GM23338 (cell line): ENCODE results near the gene TMEM123. TPM values are rescaled to one million over a fixed set of nuclear protein-coding genes. Genes with fewer than 3 reads are reported as not detected.

Experiments
- ATAC-seq: fragments of 200-7000 bp; cut with Tn5 transposase; 3 replicates; pipeline ENCODE4 v1.9.1; 2020
- DNase-seq: peaks from one replicate; pipeline ENCODE4 v3.0.0-alpha.2; 2015; ENCODE audit warnings: low spot score
- H2AFZ ChIP-seq: fragments of 200-600 bp; sonication (generic); 2 replicates; pipeline ENCODE4 v1.8.0; 2016; ENCODE audit warnings: antibody characterized with exemption, mild to moderate bottlenecking, moderate library complexity
- H3F3A ChIP-seq: fragments of 200-600 bp; sonication (generic); replicated peaks from 2 replicates; pipeline ENCODE4 v1.8.0; 2017; ENCODE audit warnings: antibody characterized with exemption, mixed run types, low read depth
- H3K27ac ChIP-seq: fragments of 200-600 bp; sonication (generic); 2 replicates; pipeline ENCODE4 v1.6.1; 2016; ENCODE audit warnings: low read depth
- H3K27me3 ChIP-seq: fragments of 200-600 bp; sonication (generic); 2 replicates; pipeline ENCODE4 v1.8.0; 2016; ENCODE audit warnings: mild to moderate bottlenecking, mixed run types, moderate library complexity; ENCODE audit not compliant: insufficient read depth
- H3K36me3 ChIP-seq: fragments of 200-600 bp; sonication (generic); 2 replicates; pipeline ENCODE4 v1.8.0; 2016; ENCODE audit warnings: mild to moderate bottlenecking; ENCODE audit not compliant: insufficient read depth
- H3K4me1 ChIP-seq: fragments of 200-600 bp; sonication (generic); 2 replicates; pipeline ENCODE4 v1.8.0; 2016; ENCODE audit warnings: mild to moderate bottlenecking, moderate library complexity; ENCODE audit not compliant: insufficient read depth
- H3K4me2 ChIP-seq: fragments of 200-600 bp; sonication (generic); 2 replicates; pipeline ENCODE4 v1.7.1; 2017; ENCODE audit warnings: mixed run types
- H3K4me3 ChIP-seq: fragments of 200-600 bp; sonication (generic); 2 replicates; pipeline ENCODE4 v1.6.1; 2016; ENCODE audit warnings: mixed run types
- H3K79me2 ChIP-seq: fragments of 200-600 bp; sonication (generic); replicated peaks from 2 replicates; pipeline ENCODE4 v1.8.0; 2017; ENCODE audit warnings: mild to moderate bottlenecking; ENCODE audit not compliant: insufficient read depth
- H3K9me2 ChIP-seq: fragments of 200-600 bp; sonication (generic); 2 replicates; pipeline ENCODE4 v1.8.0; 2017; ENCODE audit not compliant: insufficient read depth
- H4K20me1 ChIP-seq: fragments of 200-600 bp; sonication (generic); replicated peaks from 2 replicates; pipeline ENCODE4 v1.8.0; 2017; ENCODE audit warnings: mild to moderate bottlenecking; ENCODE audit not compliant: insufficient read depth
- H3K27ac Mint-ChIP-seq: 2 replicates; pipeline ENCODE4 v1.8.0; 2020; ENCODE audit warnings: inconsistent platforms, mild to moderate bottlenecking, moderate library complexity, mixed read lengths
- H3K27me3 Mint-ChIP-seq: 3 replicates; pipeline ENCODE4 v1.8.0; 2022; ENCODE audit warnings: low read depth, mild to moderate bottlenecking, moderate library complexity, mixed read lengths, inconsistent platforms; ENCODE audit not compliant: insufficient read depth, poor library complexity
- H3K36me3 Mint-ChIP-seq: 3 replicates; pipeline ENCODE4 v1.8.0; 2021; ENCODE audit warnings: low read depth, mild to moderate bottlenecking, inconsistent platforms, moderate library complexity, mixed read lengths
- H3K4me1 Mint-ChIP-seq: 3 replicates; pipeline ENCODE4 v1.8.0; 2020; ENCODE audit warnings: mild to moderate bottlenecking, inconsistent platforms, mixed read lengths
- H3K4me3 Mint-ChIP-seq: 3 replicates; pipeline ENCODE4 v1.8.0; 2021; ENCODE audit warnings: moderate library complexity, mild to moderate bottlenecking, inconsistent platforms, mixed read lengths
- H3K9me3 Mint-ChIP-seq: 3 replicates; pipeline ENCODE4 v1.8.0; 2020; ENCODE audit warnings: moderate library complexity, mild to moderate bottlenecking, inconsistent platforms, mixed read lengths
- CREB1 ChIP-seq: fragments of 250-450 bp; sonication (Bioruptor Pico); IDR thresholded peaks from 2 replicates; pipeline ENCODE4 v1.5.0; 2020; ENCODE audit warnings: low read depth, mild to moderate bottlenecking, moderate library complexity
- EZH2 ChIP-seq: fragments of 200-600 bp; sonication (generic); IDR thresholded peaks from one replicate; pipeline ENCODE4 v1.8.0; 2017; ENCODE audit warnings: antibody characterized with exemption, mild to moderate bottlenecking, low read depth; ENCODE audit not compliant: unreplicated experiment
- EZH2phosphoT487 ChIP-seq: fragments of 200-600 bp; sonication (generic); IDR thresholded peaks from one replicate; pipeline ENCODE4 v1.8.1; 2018; ENCODE audit warnings: antibody characterized with exemption; ENCODE audit not compliant: unreplicated experiment
- JUNB ChIP-seq: IDR thresholded peaks from one replicate; pipeline ENCODE4 v1.6.1; 2016; ENCODE audit warnings: antibody characterized with exemption; ENCODE audit not compliant: unreplicated experiment
- NANOG ChIP-seq: IDR thresholded peaks from 2 replicates; pipeline ENCODE4 v1.6.1; 2016; ENCODE audit warnings: antibody characterized with exemption, borderline replicate concordance
- POLR2AphosphoS5 ChIP-seq: IDR thresholded peaks from 2 replicates; pipeline ENCODE4 v1.6.1; 2016; ENCODE audit warnings: antibody characterized with exemption, low read depth
- ZNF114 ChIP-seq: fragments of 250-450 bp; sonication (Bioruptor Pico); IDR thresholded peaks from 2 replicates; pipeline ENCODE4 v1.5.0; 2020; ENCODE audit warnings: mild to moderate bottlenecking, moderate library complexity
- ZNF331 ChIP-seq: fragments of 250-450 bp; sonication (Bioruptor Pico); IDR thresholded peaks from 2 replicates; pipeline ENCODE4 v1.5.0; 2020; ENCODE audit warnings: low read depth, mild to moderate bottlenecking, moderate library complexity
- polyA plus RNA-seq: library from polyadenylated mRNA; unstranded; fragments of >200 nt; fragmentation: Nextera tagmentation; extraction: Ambion mirVana; gene quantifications from 2 replicates; pipeline ENCODE4 v1.2.1, GENCODE V29; 2016
- total RNA-seq: library from RNA; depleted of rRNA; stranded (reverse); fragments of >200 nt; shearing (Covaris generic); gene quantifications from 2 replicates; pipeline ENCODE4 v1.2.3, GENCODE V29; 2014
- TF ChIP-seq, protein P1 (sequence below), 2 experiments: fragments of 200-600 bp in 1 of 2; sonication (generic) in 1 of 2; conservative IDR thresholded peaks; 2 replicates each; pipeline versions ENCODE4 v1.5.1 to v1.6.1; 2016 to 2017; ENCODE audit warnings: antibody characterized with exemption in 2 of 2, low read depth in 2 of 2, mild to moderate bottlenecking in 2 of 2, moderate library complexity in 1 of 2
- TF ChIP-seq, protein P2 (sequence below): fragments of 250-450 bp; sonication (Bioruptor Pico); IDR thresholded peaks from 2 replicates; pipeline ENCODE4 v1.5.0; 2020; ENCODE audit warnings: mild to moderate bottlenecking, moderate library complexity
- TF ChIP-seq, protein P3 (sequence below): IDR thresholded peaks from one replicate; pipeline ENCODE4 v1.6.1; 2018; ENCODE audit warnings: antibody characterized with exemption; ENCODE audit not compliant: unreplicated experiment

Gene TMEM123
- total and polyA plus RNA-seq, 2 experiments from 2014 or later: 44.1 to 61.0 TPM

DNA sequence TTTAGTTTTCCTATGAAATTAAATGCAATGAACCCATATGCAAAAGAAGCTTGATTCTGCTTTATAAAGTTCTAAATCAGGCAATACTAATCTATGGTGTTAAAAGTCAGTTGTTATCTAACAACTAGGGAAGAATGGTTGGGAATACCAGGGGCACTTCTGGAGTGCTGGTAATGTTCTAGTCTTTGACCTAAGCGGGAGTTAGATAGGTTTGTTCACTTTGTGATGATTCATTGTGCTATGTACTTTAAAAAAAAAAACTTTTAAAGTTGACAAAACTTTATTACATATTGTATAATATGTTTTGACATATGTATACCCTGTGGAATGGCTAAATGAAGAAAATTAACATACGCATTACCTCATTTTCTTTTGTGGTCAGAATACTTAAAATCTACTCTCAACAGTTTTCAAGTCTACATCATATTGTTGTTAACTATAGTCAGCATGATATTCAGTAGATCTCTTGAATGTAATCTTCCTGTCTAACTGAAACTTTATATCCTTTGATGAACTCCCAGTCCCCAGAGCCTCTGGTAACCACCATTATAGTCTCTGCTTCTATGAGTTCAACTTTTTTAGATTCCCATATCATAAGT is 66.3 kb downstream of the TMEM123 start:
- Histone ChIP-seq H3K36me3 (no peaks in the 10 kb centered on the region), H3K27ac (no peak overlapping the region), H3F3A (no peaks in the 10 kb centered on the region)

More for the DNA sequence above, 66.3 kb downstream of the TMEM123 start:
- no peak for ATAC-seq
- no peaks in the 10 kb centered on the region for H3K9me3 Mint-ChIP-seq
- H3K4me1 Mint-ChIP-seq: peaks cover 18% of the 10 kb centered on the region
- TF ChIP-seq, protein P1, sequence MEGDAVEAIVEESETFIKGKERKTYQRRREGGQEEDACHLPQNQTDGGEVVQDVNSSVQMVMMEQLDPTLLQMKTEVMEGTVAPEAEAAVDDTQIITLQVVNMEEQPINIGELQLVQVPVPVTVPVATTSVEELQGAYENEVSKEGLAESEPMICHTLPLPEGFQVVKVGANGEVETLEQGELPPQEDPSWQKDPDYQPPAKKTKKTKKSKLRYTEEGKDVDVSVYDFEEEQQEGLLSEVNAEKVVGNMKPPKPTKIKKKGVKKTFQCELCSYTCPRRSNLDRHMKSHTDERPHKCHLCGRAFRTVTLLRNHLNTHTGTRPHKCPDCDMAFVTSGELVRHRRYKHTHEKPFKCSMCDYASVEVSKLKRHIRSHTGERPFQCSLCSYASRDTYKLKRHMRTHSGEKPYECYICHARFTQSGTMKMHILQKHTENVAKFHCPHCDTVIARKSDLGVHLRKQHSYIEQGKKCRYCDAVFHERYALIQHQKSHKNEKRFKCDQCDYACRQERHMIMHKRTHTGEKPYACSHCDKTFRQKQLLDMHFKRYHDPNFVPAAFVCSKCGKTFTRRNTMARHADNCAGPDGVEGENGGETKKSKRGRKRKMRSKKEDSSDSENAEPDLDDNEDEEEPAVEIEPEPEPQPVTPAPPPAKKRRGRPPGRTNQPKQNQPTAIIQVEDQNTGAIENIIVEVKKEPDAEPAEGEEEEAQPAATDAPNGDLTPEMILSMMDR (conservative IDR thresholded peaks at IDR 0.05; ENCODE audit: low read depth in 2 of 2): no peak
- TF ChIP-seq JUNB: no peak
- TF ChIP-seq ZNF114 (CRISPR knock-in tag): no peak
- TF ChIP-seq CREB1 (CRISPR knock-in tag): no peak
- no peak for TF ChIP-seq POLR2AphosphoS5
- TF ChIP-seq, protein P2, sequence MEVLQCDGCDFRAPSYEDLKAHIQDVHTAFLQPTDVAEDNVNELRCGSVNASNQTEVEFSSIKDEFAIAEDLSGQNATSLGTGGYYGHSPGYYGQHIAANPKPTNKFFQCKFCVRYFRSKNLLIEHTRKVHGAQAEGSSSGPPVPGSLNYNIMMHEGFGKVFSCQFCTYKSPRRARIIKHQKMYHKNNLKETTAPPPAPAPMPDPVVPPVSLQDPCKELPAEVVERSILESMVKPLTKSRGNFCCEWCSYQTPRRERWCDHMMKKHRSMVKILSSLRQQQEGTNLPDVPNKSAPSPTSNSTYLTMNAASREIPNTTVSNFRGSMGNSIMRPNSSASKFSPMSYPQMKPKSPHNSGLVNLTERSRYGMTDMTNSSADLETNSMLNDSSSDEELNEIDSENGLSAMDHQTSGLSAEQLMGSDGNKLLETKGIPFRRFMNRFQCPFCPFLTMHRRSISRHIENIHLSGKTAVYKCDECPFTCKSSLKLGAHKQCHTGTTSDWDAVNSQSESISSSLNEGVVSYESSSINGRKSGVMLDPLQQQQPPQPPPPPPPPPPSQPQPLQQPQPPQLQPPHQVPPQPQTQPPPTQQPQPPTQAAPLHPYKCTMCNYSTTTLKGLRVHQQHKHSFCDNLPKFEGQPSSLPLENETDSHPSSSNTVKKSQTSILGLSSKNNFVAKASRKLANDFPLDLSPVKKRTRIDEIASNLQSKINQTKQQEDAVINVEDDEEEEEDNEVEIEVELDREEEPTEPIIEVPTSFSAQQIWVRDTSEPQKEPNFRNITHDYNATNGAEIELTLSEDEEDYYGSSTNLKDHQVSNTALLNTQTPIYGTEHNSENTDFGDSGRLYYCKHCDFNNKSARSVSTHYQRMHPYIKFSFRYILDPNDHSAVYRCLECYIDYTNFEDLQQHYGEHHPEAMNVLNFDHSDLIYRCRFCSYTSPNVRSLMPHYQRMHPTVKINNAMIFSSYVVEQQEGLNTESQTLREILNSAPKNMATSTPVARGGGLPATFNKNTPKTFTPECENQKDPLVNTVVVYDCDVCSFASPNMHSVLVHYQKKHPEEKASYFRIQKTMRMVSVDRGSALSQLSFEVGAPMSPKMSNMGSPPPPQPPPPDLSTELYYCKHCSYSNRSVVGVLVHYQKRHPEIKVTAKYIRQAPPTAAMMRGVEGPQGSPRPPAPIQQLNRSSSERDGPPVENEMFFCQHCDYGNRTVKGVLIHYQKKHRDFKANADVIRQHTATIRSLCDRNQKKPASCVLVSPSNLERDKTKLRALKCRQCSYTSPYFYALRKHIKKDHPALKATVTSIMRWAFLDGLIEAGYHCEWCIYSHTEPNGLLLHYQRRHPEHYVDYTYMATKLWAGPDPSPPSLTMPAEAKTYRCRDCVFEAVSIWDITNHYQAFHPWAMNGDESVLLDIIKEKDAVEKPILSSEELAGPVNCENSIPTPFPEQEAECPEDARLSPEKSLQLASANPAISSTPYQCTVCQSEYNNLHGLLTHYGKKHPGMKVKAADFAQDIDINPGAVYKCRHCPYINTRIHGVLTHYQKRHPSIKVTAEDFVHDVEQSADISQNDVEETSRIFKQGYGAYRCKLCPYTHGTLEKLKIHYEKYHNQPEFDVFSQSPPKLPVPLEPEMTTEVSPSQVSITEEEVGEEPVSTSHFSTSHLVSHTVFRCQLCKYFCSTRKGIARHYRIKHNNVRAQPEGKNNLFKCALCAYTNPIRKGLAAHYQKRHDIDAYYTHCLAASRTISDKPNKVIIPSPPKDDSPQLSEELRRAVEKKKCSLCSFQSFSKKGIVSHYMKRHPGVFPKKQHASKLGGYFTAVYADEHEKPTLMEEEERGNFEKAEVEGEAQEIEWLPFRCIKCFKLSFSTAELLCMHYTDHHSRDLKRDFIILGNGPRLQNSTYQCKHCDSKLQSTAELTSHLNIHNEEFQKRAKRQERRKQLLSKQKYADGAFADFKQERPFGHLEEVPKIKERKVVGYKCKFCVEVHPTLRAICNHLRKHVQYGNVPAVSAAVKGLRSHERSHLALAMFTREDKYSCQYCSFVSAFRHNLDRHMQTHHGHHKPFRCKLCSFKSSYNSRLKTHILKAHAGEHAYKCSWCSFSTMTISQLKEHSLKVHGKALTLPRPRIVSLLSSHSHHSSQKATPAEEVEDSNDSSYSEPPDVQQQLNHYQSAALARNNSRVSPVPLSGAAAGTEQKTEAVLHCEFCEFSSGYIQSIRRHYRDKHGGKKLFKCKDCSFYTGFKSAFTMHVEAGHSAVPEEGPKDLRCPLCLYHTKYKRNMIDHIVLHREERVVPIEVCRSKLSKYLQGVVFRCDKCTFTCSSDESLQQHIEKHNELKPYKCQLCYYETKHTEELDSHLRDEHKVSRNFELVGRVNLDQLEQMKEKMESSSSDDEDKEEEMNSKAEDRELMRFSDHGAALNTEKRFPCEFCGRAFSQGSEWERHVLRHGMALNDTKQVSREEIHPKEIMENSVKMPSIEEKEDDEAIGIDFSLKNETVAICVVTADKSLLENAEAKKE: no peak
- TF ChIP-seq ZNF331 (CRISPR knock-in tag): no peak
- no peak for TF ChIP-seq EZH2
- no peak for TF ChIP-seq EZH2phosphoT487
- TF ChIP-seq NANOG: no peak
- TF ChIP-seq, protein P3, sequence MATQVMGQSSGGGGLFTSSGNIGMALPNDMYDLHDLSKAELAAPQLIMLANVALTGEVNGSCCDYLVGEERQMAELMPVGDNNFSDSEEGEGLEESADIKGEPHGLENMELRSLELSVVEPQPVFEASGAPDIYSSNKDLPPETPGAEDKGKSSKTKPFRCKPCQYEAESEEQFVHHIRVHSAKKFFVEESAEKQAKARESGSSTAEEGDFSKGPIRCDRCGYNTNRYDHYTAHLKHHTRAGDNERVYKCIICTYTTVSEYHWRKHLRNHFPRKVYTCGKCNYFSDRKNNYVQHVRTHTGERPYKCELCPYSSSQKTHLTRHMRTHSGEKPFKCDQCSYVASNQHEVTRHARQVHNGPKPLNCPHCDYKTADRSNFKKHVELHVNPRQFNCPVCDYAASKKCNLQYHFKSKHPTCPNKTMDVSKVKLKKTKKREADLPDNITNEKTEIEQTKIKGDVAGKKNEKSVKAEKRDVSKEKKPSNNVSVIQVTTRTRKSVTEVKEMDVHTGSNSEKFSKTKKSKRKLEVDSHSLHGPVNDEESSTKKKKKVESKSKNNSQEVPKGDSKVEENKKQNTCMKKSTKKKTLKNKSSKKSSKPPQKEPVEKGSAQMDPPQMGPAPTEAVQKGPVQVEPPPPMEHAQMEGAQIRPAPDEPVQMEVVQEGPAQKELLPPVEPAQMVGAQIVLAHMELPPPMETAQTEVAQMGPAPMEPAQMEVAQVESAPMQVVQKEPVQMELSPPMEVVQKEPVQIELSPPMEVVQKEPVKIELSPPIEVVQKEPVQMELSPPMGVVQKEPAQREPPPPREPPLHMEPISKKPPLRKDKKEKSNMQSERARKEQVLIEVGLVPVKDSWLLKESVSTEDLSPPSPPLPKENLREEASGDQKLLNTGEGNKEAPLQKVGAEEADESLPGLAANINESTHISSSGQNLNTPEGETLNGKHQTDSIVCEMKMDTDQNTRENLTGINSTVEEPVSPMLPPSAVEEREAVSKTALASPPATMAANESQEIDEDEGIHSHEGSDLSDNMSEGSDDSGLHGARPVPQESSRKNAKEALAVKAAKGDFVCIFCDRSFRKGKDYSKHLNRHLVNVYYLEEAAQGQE: no peak
- Histone ChIP-seq H3K4me3 (no peak overlapping the region), H2AFZ (no peak overlapping the region), H3K79me2 (no peaks in the 10 kb centered on the region), H3K9me2 (no peaks in the 10 kb centered on the region), H3K4me2 (no peak overlapping the region), H3K27me3 (no peaks in the 10 kb centered on the region), H4K20me1 (no peaks in the 10 kb centered on the region), H3K4me1 (no peaks in the 10 kb centered on the region)
- peaks cover 3% of the 10 kb centered on the region; the same call in 1 of the 3 replicates for H3K36me3 Mint-ChIP-seq
- H3K4me3 Mint-ChIP-seq: no peak overlapping the region
- H3K27ac Mint-ChIP-seq: no peak overlapping the region
- DNase-seq: no peak
- H3K27me3 Mint-ChIP-seq: peaks cover 4% of the 10 kb centered on the region
